Stimulated activated naive CD4-positive, alpha-beta T cell treated with Interleukin-2 at 50 U/mL for 16 hours (primary cell): ENCODE data around the gene CST9L.
A peak's percentile ranks its signal among the peaks of the same experiment; 100 is the strongest.

Experiments
- DNase-seq: peaks from one replicate; lab custom pipeline; 2025; lab: John Stamatoyannopoulos, UW

CST9L gene

GRCh38 chr20:23568320-23568970, at the start of gene CST9L:
CST9L (minus strand) TSS chr20:23568484; CDS start chr20:23568450, 34 bp downstream.
- no peak for DNase-seq

GRCh38 chr20:23614163-23614562, 45.9 kb upstream of the CST9L start:
- DNase-seq, result no peak

GRCh38 chr20:23613676-23614075, 45.4 kb upstream of the CST9L start:
- DNase-seq, result no peak

DNA sequence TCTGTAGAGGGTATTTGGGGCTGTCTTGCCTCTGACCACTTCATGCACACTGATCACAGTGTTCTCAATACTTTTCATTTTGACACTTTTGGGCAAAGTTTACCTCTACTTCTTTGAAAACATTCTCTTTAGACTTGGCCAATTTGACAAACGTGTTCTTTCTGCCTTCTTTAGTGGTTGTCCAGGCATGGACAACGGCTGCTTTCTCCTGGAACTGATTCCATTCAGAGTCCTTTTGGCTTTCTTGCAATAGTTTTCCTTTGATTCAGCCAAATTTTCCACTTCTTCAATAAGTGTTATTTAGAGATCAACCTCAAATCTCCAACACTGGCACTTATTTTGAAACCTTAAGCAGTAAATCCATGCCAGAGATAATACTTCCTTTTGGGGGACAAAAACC, 44.1 kb upstream of the CST9L start:
- DNase-seq, result no peak

- no peak for DNase-seq
Measured at GRCh38 chr20:23609486-23610109, 41.3 kb upstream of the CST9L start.

GRCh38 chr20:23608251-23608846, 40.1 kb upstream of the CST9L start:
- no peak for DNase-seq

GRCh38 chr20:23607497-23608245, 39.4 kb upstream of the CST9L start:
- no peak for DNase-seq

DNA sequence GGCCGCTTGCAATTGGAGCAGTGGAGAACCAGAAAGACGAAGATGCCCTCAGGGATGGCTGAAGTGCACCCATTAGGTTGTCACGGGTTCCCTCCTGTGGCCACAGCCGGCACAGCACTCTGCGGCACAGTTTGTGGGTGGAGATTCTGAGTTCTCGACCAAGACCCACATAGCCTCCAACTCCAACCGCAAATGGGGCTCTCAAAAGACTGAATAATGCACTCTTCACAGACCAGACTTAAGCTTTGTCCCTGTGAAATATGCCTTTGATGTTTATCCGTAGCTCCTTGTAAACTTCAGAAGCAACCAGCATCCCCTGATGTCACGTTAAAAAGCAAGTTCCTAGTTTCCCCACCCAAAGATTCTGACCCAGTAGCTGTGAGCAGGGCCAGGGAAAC, 38.4 kb upstream of the CST9L start:
- DNase-seq, result peak; percentile 30

GRCh38 chr20:23605867-23606651, 37.8 kb upstream of the CST9L start, which contains the start of gene CST9:
CST9 (minus strand) TSS chr20:23605917; CDS start chr20:23605864, 53 bp downstream.
- DNase-seq, result no peak

DNA sequence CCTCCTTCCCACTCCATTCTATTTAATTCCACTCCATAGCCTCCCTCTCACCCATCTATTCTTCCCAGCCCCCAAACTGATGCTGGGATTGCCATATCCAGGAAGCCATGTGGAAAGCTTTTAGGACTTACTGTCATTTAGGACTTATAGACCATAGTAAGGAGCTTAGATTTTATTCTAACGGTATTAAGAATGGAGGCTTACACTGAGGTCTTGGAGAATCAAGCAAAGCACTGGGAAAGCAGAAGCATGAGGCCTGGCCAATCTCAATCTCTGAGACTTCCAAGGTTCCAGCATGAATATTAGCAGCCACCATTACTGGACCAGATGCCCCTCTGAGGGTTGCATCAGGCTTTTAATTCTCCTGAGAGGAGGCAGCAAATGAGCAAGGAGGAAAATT, 36.0 kb upstream of the CST9L start:
- DNase-seq, result no peak

GRCh38 chr20:23603321-23603720, 35.0 kb upstream of the CST9L start:
- DNase-seq, result no peak

DNA sequence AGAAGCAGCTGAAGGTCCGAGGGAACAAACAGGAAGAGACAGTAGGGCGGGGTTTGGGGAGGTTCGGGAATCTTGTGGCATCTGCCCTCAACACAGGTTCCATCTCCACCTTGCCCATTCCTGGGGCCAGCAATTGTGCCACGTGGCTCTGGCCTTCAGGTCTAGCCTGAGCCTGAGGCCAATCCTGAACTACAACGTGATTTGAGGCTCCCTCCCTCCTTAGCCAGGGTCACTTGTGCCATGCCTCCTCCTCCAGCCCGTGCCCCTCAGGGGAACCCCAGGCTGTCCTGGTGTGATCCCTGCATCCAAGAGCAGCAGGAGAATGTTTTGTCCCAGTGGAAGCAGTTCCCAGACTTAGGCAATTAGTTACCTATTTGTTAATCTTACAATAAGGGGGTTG, 34.4 kb upstream of the CST9L start:
- DNase-seq, result no peak

GRCh38 chr20:23602241-23602640, 34.0 kb upstream of the CST9L start:
- no peak for DNase-seq

GRCh38 chr20:23601715-23602114, 33.4 kb upstream of the CST9L start:
- no peak for DNase-seq

DNA sequence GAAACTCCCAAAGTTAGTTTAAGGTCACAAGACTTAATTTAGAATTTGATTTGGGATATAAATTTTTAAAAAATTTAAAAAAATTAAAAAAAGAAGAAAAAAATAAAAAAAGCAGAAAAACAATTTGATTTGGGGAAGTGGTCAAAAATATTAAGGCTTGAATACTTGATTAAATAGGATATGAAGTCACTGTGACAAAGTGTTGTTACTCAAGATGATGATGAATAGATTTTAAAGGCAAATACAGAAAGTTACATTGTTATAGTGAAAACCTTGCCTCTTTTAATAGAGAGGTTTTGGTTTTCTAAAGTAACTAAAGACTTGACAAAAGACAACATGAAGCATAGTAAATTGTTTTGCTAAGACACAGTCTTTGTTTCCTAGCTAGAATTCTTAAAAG, 30.2 kb upstream of the CST9L start:
- no peak for DNase-seq

DNA sequence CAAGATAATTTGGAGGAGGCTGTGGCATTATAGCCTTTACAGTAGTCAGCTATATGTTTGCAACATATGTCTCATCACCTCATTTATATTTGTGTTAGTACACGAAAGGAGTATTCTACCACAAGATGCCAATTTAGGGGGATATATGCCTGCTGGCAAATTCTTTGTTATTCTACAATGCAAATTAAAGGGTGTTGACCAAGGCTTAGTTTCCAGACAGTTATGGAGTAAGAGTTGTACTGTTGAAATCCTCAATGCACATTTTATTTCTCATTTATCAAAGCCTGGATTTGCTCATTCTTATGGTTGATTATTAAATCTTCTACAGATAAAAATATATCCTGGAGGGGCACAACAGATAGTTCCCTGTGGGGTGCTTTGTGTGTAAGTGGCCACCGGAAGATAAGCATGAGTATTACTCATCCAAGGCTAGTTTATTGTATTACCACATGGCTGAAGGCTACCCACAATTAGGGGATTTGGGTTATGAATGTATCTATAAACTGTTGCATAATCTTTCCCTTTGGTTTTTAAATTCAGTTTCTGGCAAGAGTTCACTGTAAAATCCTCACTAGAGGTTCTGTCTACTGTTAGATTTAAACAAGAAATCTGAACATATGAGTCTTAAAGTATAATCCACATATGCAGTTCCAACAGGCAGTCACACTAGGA, 28.4 kb upstream of the CST9L start:
- no peak for DNase-seq

DNA sequence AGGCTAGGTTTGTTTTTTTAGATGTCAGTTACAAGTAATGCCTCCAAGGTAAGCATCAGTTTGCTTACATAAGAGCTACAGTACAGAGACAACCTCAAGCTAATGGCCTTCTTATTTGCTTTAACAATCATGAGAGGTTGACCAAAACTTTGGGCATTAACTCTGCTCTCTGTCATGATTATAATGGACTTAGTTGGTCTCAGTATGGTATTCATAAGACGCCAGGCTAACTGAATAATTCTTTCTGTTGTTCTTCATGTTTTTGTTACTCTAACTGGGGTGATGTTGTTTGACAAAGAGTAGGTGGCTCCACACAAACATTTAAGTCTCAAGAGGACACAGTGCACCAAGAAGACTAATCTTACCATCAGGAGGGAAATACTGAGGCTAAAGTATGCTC, 27.7 kb upstream of the CST9L start:
- DNase-seq, result no peak

DNA sequence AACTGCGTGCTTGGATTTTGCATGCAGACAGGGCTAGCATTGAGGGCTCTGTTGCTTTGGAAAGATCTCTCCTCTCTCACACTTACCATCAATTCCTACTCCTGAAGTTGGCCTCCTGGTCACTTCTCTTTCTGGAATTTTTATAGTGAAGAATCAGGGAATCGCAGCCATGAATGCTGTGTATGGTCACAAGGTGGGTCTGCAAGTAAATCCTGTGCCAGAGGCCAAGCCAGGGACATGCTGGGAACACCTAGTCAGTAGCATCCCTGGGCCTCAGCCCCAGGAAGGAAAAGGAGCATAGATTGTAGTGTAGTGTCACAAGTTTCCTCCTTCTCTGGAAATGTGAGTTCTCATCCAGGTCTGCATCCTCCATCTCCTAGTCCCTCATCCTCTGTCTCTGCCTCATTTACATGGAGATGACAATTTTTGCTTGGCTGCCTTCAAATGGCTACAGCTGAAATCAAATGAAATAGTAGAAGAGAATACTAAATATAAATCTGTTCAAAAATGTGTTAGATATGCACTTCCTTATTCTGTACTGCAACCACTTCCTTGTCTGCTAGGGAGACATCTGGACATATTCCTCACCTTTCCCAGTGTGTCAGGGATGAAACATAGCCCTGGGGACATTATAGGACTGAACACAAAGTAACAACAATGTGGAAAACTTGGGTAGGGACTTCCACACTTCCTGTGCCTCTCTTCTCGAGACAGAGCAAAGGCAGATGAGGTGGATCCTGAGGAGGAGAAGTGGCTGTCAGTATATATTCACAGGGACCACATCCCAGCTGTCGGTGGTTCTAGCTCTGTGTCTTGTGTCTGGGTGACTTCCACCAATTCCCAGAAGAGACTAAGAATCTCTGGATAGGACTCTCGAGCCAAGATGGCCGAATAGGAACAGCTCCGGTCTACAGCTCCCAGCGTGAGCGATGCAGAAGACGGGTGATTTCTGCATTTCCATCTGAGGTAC, 20.4 kb upstream of the CST9L start:
- no peak for DNase-seq

DNA sequence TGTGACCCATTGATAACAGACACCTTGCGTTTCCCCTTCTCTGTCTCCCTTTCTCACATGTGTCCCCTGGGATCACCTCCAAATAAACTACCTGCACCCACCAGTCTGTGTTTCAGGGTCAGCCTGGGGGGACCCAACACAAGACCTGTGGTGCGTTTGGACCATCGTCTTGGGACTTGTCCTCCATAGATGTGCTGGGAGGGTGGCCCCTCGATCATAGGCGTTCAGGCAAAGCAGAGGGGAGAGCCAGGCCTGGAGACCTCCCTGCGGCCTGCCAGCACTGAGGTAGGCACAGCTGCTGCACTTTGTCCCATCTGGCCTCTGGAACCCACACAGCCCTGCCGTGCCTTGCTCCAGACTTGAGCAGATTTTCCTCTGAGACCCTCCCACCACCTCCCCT, 19.3 kb upstream of the CST9L start:
- DNase-seq, result no peak
